Stimulated activated CD4-positive, alpha-beta T cell treated with anti-CD3 and anti-CD28 coated beads, Interleukin-1b, Interleukin-23, amount 100 ng/mL, for 4 hours (primary cell): ENCODE results near the gene FAM120AOS.

Experiments
- DNase-seq, 2 donors: peaks; one replicate each; pipeline ENCODE4 v3.0.0-alpha.2; 2020; ENCODE audit warnings: low read depth in 2 of 2

Gene FAM120AOS

GRCh38 chr9:93453047-93453914 is at the start of gene FAM120AOS:
Gene FAM120AOS, minus strand, starts transcription at chr9:93453581. Its CDS starts 872 bp downstream, at chr9:93452709.
- peak; percentile 65 for DNase-seq

- no peak for DNase-seq
Measured at GRCh38 chr9:93501406-93501805, 48.0 kb upstream of the FAM120AOS start.

GRCh38 chr9:93500571-93501298 is 47.4 kb upstream of the FAM120AOS start:
- no peak for DNase-seq

GRCh38 chr9:93496285-93496684 is 42.9 kb upstream of the FAM120AOS start:
- no peak for DNase-seq

GRCh38 chr9:93493949-93494348 is 40.6 kb upstream of the FAM120AOS start:
- DNase-seq: no peak

GRCh38 chr9:93492327-93492726 is 38.9 kb upstream of the FAM120AOS start:
- DNase-seq: no peak

- DNase-seq: no peak
Measured at GRCh38 chr9:93491593-93492232, 38.3 kb upstream of the FAM120AOS start.

- DNase-seq: no peak
Measured at GRCh38 chr9:93488244-93488643, 34.9 kb upstream of the FAM120AOS start.

- DNase-seq: no peak
Measured at GRCh38 chr9:93486268-93486667, 32.9 kb upstream of the FAM120AOS start.

GRCh38 chr9:93483497-93483896 is 30.1 kb upstream of the FAM120AOS start:
- DNase-seq: no peak

GRCh38 chr9:93480728-93481324 is 27.4 kb upstream of the FAM120AOS start:
- DNase-seq: no peak

GRCh38 chr9:93480262-93480661 is 26.9 kb upstream of the FAM120AOS start:
- DNase-seq: no peak

- DNase-seq: no peak
Measured at GRCh38 chr9:93479726-93480125, 26.3 kb upstream of the FAM120AOS start.

GRCh38 chr9:93477397-93477796 is 24.0 kb upstream of the FAM120AOS start:
- no peak for DNase-seq

- DNase-seq: no peak
Measured at GRCh38 chr9:93476924-93477323, 23.5 kb upstream of the FAM120AOS start.

GRCh38 chr9:93475856-93476255 is 22.5 kb upstream of the FAM120AOS start:
- DNase-seq: no peak

- DNase-seq: no peak
Measured at GRCh38 chr9:93475108-93475507, 21.7 kb upstream of the FAM120AOS start.

GRCh38 chr9:93473411-93473810 is 20.0 kb upstream of the FAM120AOS start:
- no peak for DNase-seq

- no peak for DNase-seq
Measured at GRCh38 chr9:93471124-93471523, 17.7 kb upstream of the FAM120AOS start.

GRCh38 chr9:93470391-93470790 is 17.0 kb upstream of the FAM120AOS start:
- DNase-seq: no peak

GRCh38 chr9:93468763-93469456 is 15.5 kb upstream of the FAM120AOS start:
- no peak for DNase-seq
